PC-9 (cell line): ENCODE measurements around the gene MCTS1. TPM values are rescaled to one million over a fixed set of nuclear protein-coding genes. Genes with fewer than 3 reads are reported as not detected.

Source experiments
- total RNA-seq: library from RNA; stranded (reverse); gene quantifications from 2 replicates; pipeline ENCODE4 v1.2.3, GENCODE V29; 2021

Gene MCTS1
- total RNA-seq, 1 experiment from 2014 or later: 98.4 TPM

Other genes starting within 250 kb of the MCTS1 start
- not detected in 2 replicates for gene ATP1B4, start 242.0 kb upstream of the MCTS1 start, total RNA-seq
- 92.4 and 123 TPM in 2 replicates for gene LAMP2, start 134.8 kb upstream of the MCTS1 start, total RNA-seq
- gene CUL4B, start 43.1 kb upstream of the MCTS1 start, total RNA-seq: 98.6 and 154 TPM in 2 replicates
- 32.7 and 38.4 TPM in 2 replicates for gene C1GALT1C1, start 26.0 kb downstream of the MCTS1 start, total RNA-seq